OCI-LY7 (cell line): ENCODE results near the gene TEX29.

Experiments
- CTCF ChIP-seq: fragments of 200-600 bp; sonication (generic); conservative IDR thresholded peaks from 2 replicates; pipeline ENCODE4 v1.5.1; 2014; ENCODE audit warnings: mild to moderate bottlenecking, antibody characterized with exemption, low read length, moderate library complexity, mixed read lengths
- EZH2phosphoT487 ChIP-seq: fragments of 200-600 bp; sonication (generic); IDR thresholded peaks from 2 replicates; pipeline ENCODE4 v1.6.1; 2018; ENCODE audit warnings: low read depth, borderline replicate concordance, mild to moderate bottlenecking, mixed run types, antibody characterized with exemption, low read length, moderate library complexity, mixed read lengths

GRCh38 chr13:111323549-111323948, 3.1 kb downstream of the TEX29 start:
- TF ChIP-seq CTCF (no peak), EZH2phosphoT487 (no peak)
